ENCODE data around the gene TARS1. TPM values are rescaled to one million over a fixed set of nuclear protein-coding genes. Genes with fewer than 3 reads are reported as not detected.

TARS1 gene
- total RNA-seq, 3 donors from 2014 or later (not counting 1 experiment from before 2014, with no cell fraction given) = 59.9 to 74.8 (median 64.6) TPM

- intact Hi-C loops (cut with micrococcal nuclease) = no loop called here
- Mint-ChIP-seq H3K36me3 (peaks cover 24% of the 10 kb centered on the region), H3K27me3 (ENCODE audit: low read depth in 2 of 2) (no peaks in the 10 kb centered on the region), H3K4me1 (no peaks in the 10 kb centered on the region), H3K4me3 (no peak overlapping the region), H3K9me3 (no peaks in the 10 kb centered on the region), H3K27ac (no peak overlapping the region)
- no peaks in the 10 kb centered on the region for H3K4me1 ChIP-seq (ENCODE audit: control insufficient read depth, insufficient read depth, low read length)
- no peak for TF ChIP-seq CTCF (IDR thresholded peaks at IDR 0.05)
- no peak for ATAC-seq
- H3K36me3 ChIP-seq (ENCODE audit: control insufficient read depth, insufficient read depth, low read length) = peaks cover 11% of the 10 kb centered on the region
- H3K9me3 ChIP-seq (ENCODE audit: control insufficient read depth, insufficient read depth, low read length) = no peaks in the 10 kb centered on the region
- H3K27me3 ChIP-seq (ENCODE audit: control insufficient read depth, insufficient read depth, low read length) = no peaks in the 10 kb centered on the region
- no peak for DNase-seq
- WGBS (ENCODE audit: insufficient coverage) = 94% methylated on average over 3 of the region's 5 CpGs
- no peak overlapping the region for H3K27ac ChIP-seq (ENCODE audit: low read length)
- H3K4me3 ChIP-seq (ENCODE audit: low read length) = no peak overlapping the region
These were observed 34.9 kb downstream of the TARS1 start for GRCh38 chr5:33475706-33476105.

- intact Hi-C loops (cut with micrococcal nuclease) = no loop called here
- WGBS (ENCODE audit: insufficient coverage) = 100% methylated on average over 3 of the region's 3 CpGs
- no peak for DNase-seq
These were observed 36.2 kb downstream of the TARS1 start for GRCh38 chr5:33476992-33477391.

GRCh38 chr5:33477816-33478215, 37.1 kb downstream of the TARS1 start:
- intact Hi-C loops (cut with micrococcal nuclease) = no loop called here
- TF ChIP-seq CTCF (IDR thresholded peaks at IDR 0.05) = no peak
- Histone ChIP-seq H3K27me3 (ENCODE audit: control insufficient read depth, insufficient read depth, low read length) (no peaks in the 10 kb centered on the region), H3K4me3 (ENCODE audit: low read length) (no peak overlapping the region), H3K4me1 (ENCODE audit: control insufficient read depth, insufficient read depth, low read length) (no peaks in the 10 kb centered on the region), H3K36me3 (ENCODE audit: control insufficient read depth, insufficient read depth, low read length) (peaks cover 11% of the 10 kb centered on the region), H3K9me3 (ENCODE audit: control insufficient read depth, insufficient read depth, low read length) (no peaks in the 10 kb centered on the region), H3K27ac (ENCODE audit: low read length) (no peak overlapping the region)
- Mint-ChIP-seq H3K27me3 (ENCODE audit: low read depth in 2 of 2) (no peaks in the 10 kb centered on the region), H3K4me1 (no peaks in the 10 kb centered on the region), H3K4me3 (no peak overlapping the region), H3K9me3 (no peaks in the 10 kb centered on the region), H3K36me3 (peaks cover 17% of the 10 kb centered on the region), H3K27ac (no peak overlapping the region)
- DNase-seq (no peak), ATAC-seq (no peak)
- 100% methylated on average over 1 of the region's 2 CpGs for WGBS (ENCODE audit: insufficient coverage)

More at GRCh38 chr5:33476992-33477391, 36.2 kb downstream of the TARS1 start:
- H3K4me3 ChIP-seq (ENCODE audit: low read length) = no peak overlapping the region
- no peak for TF ChIP-seq CTCF (IDR thresholded peaks at IDR 0.05)
- H3K4me1 ChIP-seq (ENCODE audit: control insufficient read depth, insufficient read depth, low read length) = no peaks in the 10 kb centered on the region
- Mint-ChIP-seq H3K4me1 (no peaks in the 10 kb centered on the region), H3K4me3 (no peak overlapping the region), H3K27me3 (ENCODE audit: low read depth in 2 of 2) (no peaks in the 10 kb centered on the region), H3K9me3 (no peaks in the 10 kb centered on the region), H3K27ac (no peak overlapping the region), H3K36me3 (peaks cover 24% of the 10 kb centered on the region)
- H3K36me3 ChIP-seq (ENCODE audit: control insufficient read depth, insufficient read depth, low read length) = peaks cover 11% of the 10 kb centered on the region
- H3K9me3 ChIP-seq (ENCODE audit: control insufficient read depth, insufficient read depth, low read length) = no peaks in the 10 kb centered on the region
- no peak overlapping the region for H3K27ac ChIP-seq (ENCODE audit: low read length)
- H3K27me3 ChIP-seq (ENCODE audit: control insufficient read depth, insufficient read depth, low read length) = no peaks in the 10 kb centered on the region
- no peak for ATAC-seq

GRCh38 chr5:33479311-33479710, 38.5 kb downstream of the TARS1 start:
- Histone ChIP-seq H3K27ac (ENCODE audit: low read length) (no peak overlapping the region), H3K4me3 (ENCODE audit: low read length) (no peak overlapping the region), H3K4me1 (ENCODE audit: control insufficient read depth, insufficient read depth, low read length) (no peaks in the 10 kb centered on the region), H3K27me3 (ENCODE audit: control insufficient read depth, insufficient read depth, low read length) (no peaks in the 10 kb centered on the region), H3K36me3 (ENCODE audit: control insufficient read depth, insufficient read depth, low read length) (peaks cover 9% of the 10 kb centered on the region), H3K9me3 (ENCODE audit: control insufficient read depth, insufficient read depth, low read length) (no peaks in the 10 kb centered on the region)
- DNase-seq = no peak
- WGBS (ENCODE audit: insufficient coverage) = 100% methylated on average over 2 of the region's 3 CpGs
- peaks cover 16% of the 10 kb centered on the region for H3K36me3 Mint-ChIP-seq
- peak overlapping the region in 1 of 2 donors; percentile 29 for H3K27ac Mint-ChIP-seq
- no peaks in the 10 kb centered on the region for H3K27me3 Mint-ChIP-seq (ENCODE audit: low read depth in 2 of 2)
- TF ChIP-seq CTCF (IDR thresholded peaks at IDR 0.05) = no peak
- no peak for ATAC-seq
- intact Hi-C loops (cut with micrococcal nuclease) = no loop called here
- H3K4me3 Mint-ChIP-seq = no peak overlapping the region
- H3K4me1 Mint-ChIP-seq = no peaks in the 10 kb centered on the region
- no peaks in the 10 kb centered on the region for H3K9me3 Mint-ChIP-seq

Measured in natural killer cell (primary cell).